Astrocyte of the cerebellum (primary cell): Measurements from ENCODE around the gene COL6A3.

Experiments used
- DNase-seq: peaks from one replicate; pipeline ENCODE4 v3.0.0-alpha.2; 2011; ENCODE audit warnings: low read depth
- H3K4me3 ChIP-seq: 2 replicates; pipeline ENCODE4 v1.5.1; 2011; ENCODE audit warnings: mild to moderate bottlenecking, low read depth, low read length, moderate library complexity
- in situ Hi-C: cut with HindIII; loops from 2 replicates; pipeline ENCODE4 v1.10.0; 2017; ENCODE audit warnings: low sequenced_read_pairs
- TF ChIP-seq, protein P1 (sequence below): IDR thresholded peaks from 2 replicates; pipeline ENCODE4 v1.5.1; 2012; ENCODE audit warnings: low read length, low read depth, moderate library complexity, mild to moderate bottlenecking; ENCODE audit errors: missing control alignments

COL6A3 gene

GRCh38 chr2:237391140-237391539, 22.8 kb downstream of the COL6A3 start:
- TF ChIP-seq, protein P1, sequence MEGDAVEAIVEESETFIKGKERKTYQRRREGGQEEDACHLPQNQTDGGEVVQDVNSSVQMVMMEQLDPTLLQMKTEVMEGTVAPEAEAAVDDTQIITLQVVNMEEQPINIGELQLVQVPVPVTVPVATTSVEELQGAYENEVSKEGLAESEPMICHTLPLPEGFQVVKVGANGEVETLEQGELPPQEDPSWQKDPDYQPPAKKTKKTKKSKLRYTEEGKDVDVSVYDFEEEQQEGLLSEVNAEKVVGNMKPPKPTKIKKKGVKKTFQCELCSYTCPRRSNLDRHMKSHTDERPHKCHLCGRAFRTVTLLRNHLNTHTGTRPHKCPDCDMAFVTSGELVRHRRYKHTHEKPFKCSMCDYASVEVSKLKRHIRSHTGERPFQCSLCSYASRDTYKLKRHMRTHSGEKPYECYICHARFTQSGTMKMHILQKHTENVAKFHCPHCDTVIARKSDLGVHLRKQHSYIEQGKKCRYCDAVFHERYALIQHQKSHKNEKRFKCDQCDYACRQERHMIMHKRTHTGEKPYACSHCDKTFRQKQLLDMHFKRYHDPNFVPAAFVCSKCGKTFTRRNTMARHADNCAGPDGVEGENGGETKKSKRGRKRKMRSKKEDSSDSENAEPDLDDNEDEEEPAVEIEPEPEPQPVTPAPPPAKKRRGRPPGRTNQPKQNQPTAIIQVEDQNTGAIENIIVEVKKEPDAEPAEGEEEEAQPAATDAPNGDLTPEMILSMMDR, result no peak
- in situ Hi-C loops, result no loop called here
- DNase-seq, result no peak
- H3K4me3 ChIP-seq, result no peak overlapping the region

DNA sequence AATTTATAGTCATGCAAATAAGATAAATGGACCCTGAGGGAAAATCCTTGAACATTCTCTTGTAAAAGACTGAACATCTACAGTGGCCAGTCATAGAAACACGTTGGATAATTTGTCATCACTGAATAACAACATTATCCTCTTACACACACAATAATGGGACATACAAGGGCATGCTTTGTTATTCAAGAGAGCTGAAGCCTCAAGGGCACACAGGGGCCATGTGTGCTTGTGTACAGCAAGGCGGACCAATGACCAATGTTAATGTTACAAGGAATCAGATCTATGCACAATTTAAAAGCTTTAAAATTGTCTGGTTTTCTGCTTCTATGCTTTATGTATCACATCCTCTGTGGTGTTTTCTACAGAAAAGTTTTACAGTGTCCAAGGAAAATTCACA, 23.7 kb downstream of the COL6A3 start:
- H3K4me3 ChIP-seq, result no peak overlapping the region
- in situ Hi-C loops, result no loop called here
- no peak for DNase-seq
- TF ChIP-seq, protein P1, result no peak

GRCh38 chr2:237389831-237390230, 24.1 kb downstream of the COL6A3 start:
- in situ Hi-C loops, result no loop called here
- TF ChIP-seq, protein P1, result no peak
- no peak for DNase-seq
- no peak overlapping the region for H3K4me3 ChIP-seq

DNA sequence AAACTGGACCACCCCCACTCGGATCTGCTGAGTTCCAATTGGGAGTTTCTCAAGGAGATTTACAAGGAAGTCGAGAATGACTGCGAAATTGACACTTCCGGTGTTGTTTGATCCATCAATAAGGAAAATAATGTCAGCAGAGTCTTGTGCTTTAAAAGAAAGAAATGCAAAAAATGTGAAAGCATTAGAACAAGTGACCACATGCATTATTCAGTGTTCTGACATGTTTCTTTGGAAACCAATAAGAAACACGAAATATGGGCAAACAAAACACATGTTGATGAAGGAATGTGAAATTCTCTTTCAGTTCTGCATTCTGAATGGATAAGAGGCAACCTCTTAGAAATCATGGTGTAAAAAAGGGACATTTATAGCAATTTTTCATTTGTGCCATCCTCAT, 25.9 kb downstream of the COL6A3 start:
- TF ChIP-seq, protein P1, result no peak
- in situ Hi-C loops, result no loop called here
- DNase-seq, result no peak
- no peak overlapping the region for H3K4me3 ChIP-seq

- H3K4me3 ChIP-seq, result no peak overlapping the region
- DNase-seq, result no peak
- in situ Hi-C loops, result no loop called here
- TF ChIP-seq, protein P1, result no peak
Observed at GRCh38 chr2:237384672-237385020, 29.3 kb downstream of the COL6A3 start.

- TF ChIP-seq, protein P1, result no peak
- H3K4me3 ChIP-seq, result no peak overlapping the region
- in situ Hi-C loops, result no loop called here
- no peak for DNase-seq
Observed at GRCh38 chr2:237383991-237384671, 29.8 kb downstream of the COL6A3 start.
